AG08396 (cell line): ENCODE results near the gene TSPAN11.
"Not testable (repeated sequence)": the region's sequence is repeated elsewhere in the genome, so short reads cannot be mapped to it uniquely, and the experiment has no call there.

Experiments
- DNase-seq: peaks from one replicate; pipeline ENCODE4 v3.0.0; 2012; ENCODE audit warnings: low spot score, mixed read lengths

The TSPAN11 gene

GRCh38 chr12:31019561-31019960 is 93.0 kb downstream of the TSPAN11 start:
- DNase-seq: no peak

GRCh38 chr12:31019976-31020375 is 93.4 kb downstream of the TSPAN11 start:
- DNase-seq: no peak

GRCh38 chr12:31020385-31021166 is 94.0 kb downstream of the TSPAN11 start:
- no peak for DNase-seq

- DNase-seq: no peak
These were observed 94.6 kb downstream of the TSPAN11 start for GRCh38 chr12:31021181-31021580.

GRCh38 chr12:31021809-31022494 is 95.4 kb downstream of the TSPAN11 start:
- DNase-seq: no peak

GRCh38 chr12:31023271-31023724 is 96.8 kb downstream of the TSPAN11 start:
- DNase-seq: no peak

GRCh38 chr12:31026202-31026601 is 99.7 kb downstream of the TSPAN11 start:
- DNase-seq: no peak

DNA sequence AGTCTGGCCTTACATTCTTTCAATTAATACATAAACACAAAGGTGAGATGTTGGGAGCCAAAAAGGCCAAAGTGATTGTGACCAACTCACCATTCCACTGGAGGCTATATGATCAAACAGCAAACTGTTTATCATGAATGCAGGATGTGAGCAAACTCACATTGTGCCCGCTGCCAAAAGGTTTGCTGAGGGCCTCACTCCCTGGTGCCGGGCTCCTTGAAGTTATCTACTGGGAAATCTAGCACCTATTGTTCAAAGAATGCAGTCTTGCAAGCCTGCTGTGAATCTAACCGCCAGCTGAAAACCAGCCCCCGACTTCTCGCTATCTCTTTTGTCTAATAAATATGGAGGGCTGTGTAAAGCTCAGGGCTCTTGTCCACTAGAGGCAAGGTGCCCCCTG is 100.5 kb downstream of the TSPAN11 start:
- not testable (repeated sequence) for DNase-seq

DNA sequence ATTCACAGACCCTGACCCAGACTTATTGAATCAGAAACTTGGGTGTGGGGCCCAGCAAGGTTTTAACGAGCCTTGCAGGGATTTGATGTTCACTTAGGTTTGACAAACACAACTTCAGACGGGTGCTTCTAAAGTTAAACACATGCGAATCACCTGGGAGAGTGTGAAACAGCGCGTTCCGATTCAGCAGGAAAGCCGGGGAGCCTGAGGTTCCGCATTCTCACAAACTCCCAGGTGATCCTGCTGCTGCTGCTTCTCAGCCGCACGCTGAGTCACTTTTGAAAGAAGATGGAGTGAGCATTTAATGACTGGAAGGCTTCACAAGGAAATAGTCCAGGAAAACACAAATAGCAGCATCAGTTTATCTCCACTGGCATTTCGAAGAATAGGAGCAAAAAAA is 102.9 kb downstream of the TSPAN11 start:
- no peak for DNase-seq

- DNase-seq: no peak
These were observed 103.5 kb downstream of the TSPAN11 start for GRCh38 chr12:31029916-31030562.

DNA sequence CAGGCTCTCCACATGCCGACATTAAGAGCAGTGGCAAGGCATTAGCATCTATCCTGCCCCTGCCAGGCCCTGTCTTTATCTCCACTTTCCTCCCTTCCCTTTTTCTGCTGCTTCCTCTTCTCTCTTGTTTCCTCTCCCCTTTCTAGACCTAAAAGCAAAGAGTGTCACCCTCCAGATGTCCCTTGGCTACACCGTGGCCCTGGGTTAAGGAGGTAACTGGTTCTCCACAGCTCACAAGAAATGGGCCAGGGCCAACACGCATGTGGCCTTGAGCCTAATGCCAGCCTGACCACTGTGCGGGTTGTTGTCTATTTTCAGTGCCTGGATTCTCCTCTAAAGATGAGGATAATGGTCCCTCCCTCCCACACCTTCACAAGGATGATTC is 105.4 kb downstream of the TSPAN11 start:
- no peak for DNase-seq

GRCh38 chr12:31033146-31033545 is 106.6 kb downstream of the TSPAN11 start:
- DNase-seq: no peak

DNA sequence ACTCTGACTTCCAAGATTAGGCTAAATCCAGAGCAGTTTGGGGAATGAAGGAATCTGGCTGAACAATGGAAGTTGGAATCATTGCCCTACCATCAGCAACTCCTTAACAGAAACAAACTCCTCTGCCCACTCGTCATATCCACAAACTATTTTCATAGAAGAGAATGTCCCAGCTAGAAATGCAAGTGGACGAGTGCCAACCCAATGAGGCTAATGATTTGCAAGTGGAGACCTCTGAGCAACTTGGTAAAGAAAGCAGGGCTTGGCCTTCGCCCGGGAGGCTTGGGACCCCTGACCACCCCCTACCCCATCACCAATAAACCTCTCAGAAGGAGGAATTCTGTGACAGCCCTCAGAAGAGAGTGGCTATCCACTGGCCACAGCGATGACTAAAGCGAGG is 107.1 kb downstream of the TSPAN11 start:
- no peak for DNase-seq

DNA sequence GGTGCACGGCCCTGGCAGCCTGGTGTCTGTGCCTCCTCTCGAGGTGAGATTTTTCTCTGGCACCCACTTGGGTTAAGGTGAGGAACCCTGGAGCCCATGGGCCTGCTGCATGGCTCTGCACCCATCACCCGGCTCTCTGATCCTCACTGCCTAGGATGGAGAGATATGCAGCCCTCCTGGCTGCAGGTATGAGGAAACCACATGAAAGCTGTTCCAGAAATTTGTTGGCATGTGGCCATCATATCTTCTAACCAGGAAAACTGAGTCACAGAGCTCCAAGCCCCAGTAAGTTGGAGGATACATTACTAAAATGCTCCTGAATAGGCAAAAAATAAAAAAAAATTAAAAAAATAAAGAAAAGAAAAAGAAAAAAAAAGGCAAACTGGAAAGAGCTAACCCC is 107.8 kb downstream of the TSPAN11 start:
- DNase-seq: no peak

GRCh38 chr12:31035226-31035625 is 108.7 kb downstream of the TSPAN11 start:
- DNase-seq: no peak

- DNase-seq: no peak
These were observed 109.6 kb downstream of the TSPAN11 start for GRCh38 chr12:31035967-31036665.

GRCh38 chr12:31037028-31037427 is 110.5 kb downstream of the TSPAN11 start:
- no peak for DNase-seq

- DNase-seq: no peak
These were observed 111.4 kb downstream of the TSPAN11 start for GRCh38 chr12:31037931-31038330.

- no peak for DNase-seq
These were observed 114.6 kb downstream of the TSPAN11 start for GRCh38 chr12:31041033-31041564.
